Sigmoid colon (tissue), 7 donors: ENCODE data around the gene MPC1. TPM values are rescaled to one million over a fixed set of nuclear protein-coding genes. Genes with fewer than 3 reads are reported as not detected.
"Not testable (repeated sequence)": the region's sequence is repeated elsewhere in the genome, so short reads cannot be mapped to it uniquely, and the experiment has no call there.

Experiments
- DNase-seq: peaks from one replicate; pipeline ENCODE4 v3.0.0-alpha.2; 2019
- H3K27ac ChIP-seq, 4 donors: fragments of 200-600 bp; sonication (generic); one replicate each; pipeline ENCODE4 v1.5.1; 2016 to 2019; ENCODE audit warnings: mild to moderate bottlenecking in 1 of 4
- H3K27me3 ChIP-seq, 3 donors: fragments of 200-600 bp; sonication (generic); one replicate each; pipeline ENCODE4 v1.5.1; 2019; ENCODE audit warnings: mild to moderate bottlenecking in 1 of 3
- H3K36me3 ChIP-seq, 4 donors: fragments of 200-600 bp; sonication (generic); one replicate each; pipeline ENCODE4 v1.5.1; 2016 to 2019
- H3K4me1 ChIP-seq, 4 donors: fragments of 200-600 bp; sonication (generic); one replicate each; pipeline ENCODE4 v1.5.1; 2017 to 2019
- H3K4me3 ChIP-seq, 4 donors: fragments of 200-600 bp; sonication (generic); one replicate each; pipeline ENCODE4 v1.5.1; 2017 to 2019; ENCODE audit warnings: mild to moderate bottlenecking in 2 of 4, moderate library complexity in 1 of 4
- H3K9me3 ChIP-seq, 4 donors: fragments of 200-600 bp in 3 of 4; sonication (generic) in 3 of 4; one replicate each; pipeline versions ENCODE4 v1.5.1 to v1.6.1; 2013 to 2019
- CTCF ChIP-seq, 4 experiments: fragments of 450-650 bp in 3 of 4; fragments of 200-600 bp in 1 of 4; IDR thresholded peaks; one replicate each; pipeline ENCODE4 v1.5.1; 2016 to 2019; ENCODE audit warnings: antibody characterized with exemption in 4 of 4, mild to moderate bottlenecking in 3 of 4, moderate library complexity in 2 of 4
- EP300 ChIP-seq, 4 donors: sonication (generic); formaldehyde crosslinking; IDR thresholded peaks; one replicate each; pipeline ENCODE4 v1.6.1; 2017; ENCODE audit warnings: antibody characterized with exemption in 4 of 4
- POLR2A ChIP-seq, 2 donors: fragments of 450-650 bp; IDR thresholded peaks; one replicate each; pipeline ENCODE4 v1.6.1; 2016; ENCODE audit warnings: antibody characterized with exemption in 2 of 2, mild to moderate bottlenecking in 2 of 2, moderate library complexity in 2 of 2
- POLR2AphosphoS5 ChIP-seq, 4 donors: sonication (generic); formaldehyde crosslinking; IDR thresholded peaks; one replicate each; pipeline ENCODE4 v1.6.1; 2017; ENCODE audit warnings: antibody characterized with exemption in 4 of 4
- WGBS, 2 donors: extraction: QIAGEN DNeasy Blood & Tissue Kit; methylation state at CpG; one replicate each; pipeline ENCODE4 v1.1.7; 2013; 5-methylcytosine and 5-hydroxymethylcytosine counted together
- intact Hi-C: fragments of 100-400 bp; cut with DNase I; formaldehyde crosslinking; loops from one replicate; pipeline ENCODE4 v1.15.1; 2023
- polyA plus RNA-seq, 3 donors: library from polyadenylated mRNA; stranded (reverse); fragments of 200-250 nt; gene quantifications; one replicate each; pipeline ENCODE4 v1.2.3, GENCODE V29; 2013
- total RNA-seq, 4 donors: library from RNA; depleted of rRNA; stranded (reverse); fragments of >200 nt; gene quantifications; one replicate each; pipeline ENCODE4 v1.1.0, GENCODE V29; 2016
- donor health status: healthy with polysubstance abuse.
- donor health status: Bipolar disorder and iron deficiency.
- donor health status: healthy.

Gene MPC1
- total and polyA plus RNA-seq, 7 donors, result 52.9 to 310 (median 82.0) TPM

GRCh38 chr6:166383802-166384363 lies 1.1 kb upstream of the MPC1 start:
- not testable (repeated sequence) for DNase-seq, H3K36me3 ChIP-seq, H3K27me3 ChIP-seq, H3K9me3 ChIP-seq
- H3K4me3 ChIP-seq, result peak overlapping the region; percentile 57 to 98 (median 97)
- intact Hi-C loops, result loop anchor here (2.0 to 10.0 kb wide), 5 partner anchors 173 to 573 kb away; partner anchors contain the start of genes RNASET2 and RPS6KA2
- peak; percentile 19 to 47 (median 30) for TF ChIP-seq CTCF (IDR thresholded peaks at IDR 0.05)
- WGBS, 2 donors, result 4 to 19% methylated on average over 22 of the region's 22 CpGs
- H3K4me1 ChIP-seq, result peaks cover 0 to 22% (median 11%) of the 10 kb centered on the region in 4 donors
- H3K27ac ChIP-seq, result peak overlapping the region; percentile 92 to 97 (median 95)

GRCh38 chr6:166382500-166382932 lies 224 bp downstream of the MPC1 start:
- Histone ChIP-seq H3K4me1 (peaks cover 0 to 22% (median 11%) of the 10 kb centered on the region in 4 donors), H3K9me3 (no peaks in the 10 kb centered on the region), H3K27ac (peak overlapping the region; percentile 92 to 97 (median 95)), H3K27me3 (no peaks in the 10 kb centered on the region), H3K36me3 (no peaks in the 10 kb centered on the region), H3K4me3 (peak overlapping the region; percentile 57 to 98 (median 97))
- TF ChIP-seq CTCF (IDR thresholded peaks at IDR 0.05) (no peak), POLR2AphosphoS5 (IDR thresholded peaks at IDR 0.05) (no peak), POLR2A (IDR thresholded peaks at IDR 0.05) (no peak), EP300 (IDR thresholded peaks at IDR 0.05) (no peak)
- intact Hi-C loops, result loop anchor here (2.0 to 10.0 kb wide), 5 partner anchors 174 to 574 kb away; partner anchors contain the start of genes RNASET2 and RPS6KA2
- WGBS, 2 donors, result 0% methylated on average over 46 of the region's 46 CpGs
- DNase-seq, result peak; percentile 70

GRCh38 chr6:166381733-166382499 lies 824 bp downstream of the MPC1 start:
- no peaks in the 10 kb centered on the region for H3K27me3 ChIP-seq
- WGBS, 2 donors, result 0% methylated on average over 49 of the region's 49 CpGs
- no peaks in the 10 kb centered on the region for H3K9me3 ChIP-seq
- no peaks in the 10 kb centered on the region for H3K36me3 ChIP-seq
- H3K4me3 ChIP-seq, result peak overlapping the region; percentile 57 to 98 (median 97)
- TF ChIP-seq POLR2A (IDR thresholded peaks at IDR 0.05) (no peak), POLR2AphosphoS5 (IDR thresholded peaks at IDR 0.05) (peak in 3 of 4 donors; percentile 51 to 62 (median 54)), CTCF (IDR thresholded peaks at IDR 0.05) (peak; percentile 30 to 74 (median 70))
- peak; percentile 81 for DNase-seq
- intact Hi-C loops, result loop anchor here (1.0 to 10.0 kb wide), 6 partner anchors 39 to 575 kb away; partner anchors contain the start of genes RNASET2 and RPS6KA2
- H3K4me1 ChIP-seq, result peaks cover 0 to 22% (median 11%) of the 10 kb centered on the region in 4 donors
- H3K27ac ChIP-seq, result peak overlapping the region; percentile 92 to 97 (median 95)

- peak overlapping the region; percentile 57 to 98 (median 97) for H3K4me3 ChIP-seq
- DNase-seq, result no peak
- H3K27ac ChIP-seq, result peak overlapping the region; percentile 92 to 97 (median 95)
- no peaks in the 10 kb centered on the region for H3K9me3 ChIP-seq
- H3K36me3 ChIP-seq, result no peaks in the 10 kb centered on the region
- TF ChIP-seq EP300 (IDR thresholded peaks at IDR 0.05) (no peak), CTCF (IDR thresholded peaks at IDR 0.05) (no peak), POLR2A (IDR thresholded peaks at IDR 0.05) (no peak), POLR2AphosphoS5 (IDR thresholded peaks at IDR 0.05) (no peak)
- H3K27me3 ChIP-seq, result no peaks in the 10 kb centered on the region
- intact Hi-C loops, result loop anchor here (1.0 to 10.0 kb wide), 3 partner anchors 38 to 494 kb away; no protein-coding TSS in a partner anchor
- peaks cover 0 to 22% (median 11%) of the 10 kb centered on the region in 4 donors for H3K4me1 ChIP-seq
- 5 to 24% methylated on average over 6 of the region's 6 CpGs for WGBS, 2 donors
These were observed 1.4 kb downstream of the MPC1 start for GRCh38 chr6:166381381-166381732.
